Spleen (tissue), 7 donors: ENCODE measurements around the gene HEG1.

Source experiments
- POLR2A ChIP-seq, 3 donors: fragments of 450-650 bp; IDR thresholded peaks; one replicate each; pipeline ENCODE4 v1.5.1; 2017; ENCODE audit warnings: antibody characterized with exemption in 3 of 3, mild to moderate bottlenecking in 1 of 3
- POLR2AphosphoS5 ChIP-seq, 3 donors: sonication (generic); formaldehyde crosslinking; IDR thresholded peaks; one replicate each; pipeline ENCODE4 v1.5.1; 2017; ENCODE audit warnings: antibody characterized with exemption in 3 of 3
- TF ChIP-seq, protein P1 (sequence below), 11 experiments: fragments of 200-600 bp in 7 of 11; fragments of 450-650 bp in 4 of 11; sonication (generic) in 4 of 11; IDR thresholded peaks in 8 of 11; conservative IDR thresholded peaks in 3 of 11; 1 replicate in 7 of 11; 2 replicates in 4 of 11; pipeline versions ENCODE4 v1.4.0 to v1.8.0; 2016 to 2021; ENCODE audit warnings: antibody characterized with exemption in 11 of 11, inconsistent platforms in 4 of 11, mild to moderate bottlenecking in 1 of 11
- donor health status: DM: no; HTN: no; CAD: no; lungs with moderate emphysema.
- donor health status: DM: no; HTN: no; CAD: no.
- donor health status: DM: no; HTN: no; CAD: no.

DNA sequence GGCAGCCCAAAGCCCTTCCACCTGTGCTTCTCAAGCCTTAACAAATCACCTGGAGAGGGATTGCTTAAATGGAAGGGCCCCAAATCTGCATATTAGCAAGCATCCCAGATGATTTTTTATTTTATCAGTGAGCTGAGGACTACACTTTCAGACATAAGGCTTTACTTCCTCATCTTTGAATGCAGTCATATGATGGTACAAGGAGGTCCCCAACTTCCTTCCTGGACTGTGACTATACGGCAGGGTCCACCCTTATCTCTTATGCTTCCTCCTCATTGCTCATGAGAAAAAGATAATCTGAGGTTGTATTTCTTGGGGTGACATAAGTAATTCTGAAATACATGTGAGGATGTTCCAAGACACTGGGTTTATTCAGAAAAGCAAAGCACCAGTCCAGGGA, 13.7 kb upstream of the HEG1 start:
- TF ChIP-seq, protein P1, sequence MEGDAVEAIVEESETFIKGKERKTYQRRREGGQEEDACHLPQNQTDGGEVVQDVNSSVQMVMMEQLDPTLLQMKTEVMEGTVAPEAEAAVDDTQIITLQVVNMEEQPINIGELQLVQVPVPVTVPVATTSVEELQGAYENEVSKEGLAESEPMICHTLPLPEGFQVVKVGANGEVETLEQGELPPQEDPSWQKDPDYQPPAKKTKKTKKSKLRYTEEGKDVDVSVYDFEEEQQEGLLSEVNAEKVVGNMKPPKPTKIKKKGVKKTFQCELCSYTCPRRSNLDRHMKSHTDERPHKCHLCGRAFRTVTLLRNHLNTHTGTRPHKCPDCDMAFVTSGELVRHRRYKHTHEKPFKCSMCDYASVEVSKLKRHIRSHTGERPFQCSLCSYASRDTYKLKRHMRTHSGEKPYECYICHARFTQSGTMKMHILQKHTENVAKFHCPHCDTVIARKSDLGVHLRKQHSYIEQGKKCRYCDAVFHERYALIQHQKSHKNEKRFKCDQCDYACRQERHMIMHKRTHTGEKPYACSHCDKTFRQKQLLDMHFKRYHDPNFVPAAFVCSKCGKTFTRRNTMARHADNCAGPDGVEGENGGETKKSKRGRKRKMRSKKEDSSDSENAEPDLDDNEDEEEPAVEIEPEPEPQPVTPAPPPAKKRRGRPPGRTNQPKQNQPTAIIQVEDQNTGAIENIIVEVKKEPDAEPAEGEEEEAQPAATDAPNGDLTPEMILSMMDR (IDR thresholded peaks at IDR 0.05 in 8 of 11, conservative IDR thresholded peaks at IDR 0.05 in 3 of 11), result no peak
- TF ChIP-seq POLR2A (IDR thresholded peaks at IDR 0.05) (no peak), POLR2AphosphoS5 (IDR thresholded peaks at IDR 0.05) (no peak)
